GM19324 (cell line): ENCODE results near the gene HDAC7.

Source experiments
- ATAC-seq: cut with Tn5 transposase; IDR thresholded peaks from one replicate; pipeline ENCODE4 v1.9.1; 2021; ENCODE audit warnings: mild to moderate bottlenecking, moderate library complexity; ENCODE audit not compliant: unreplicated experiment, low FRiP score

HDAC7 gene

DNA sequence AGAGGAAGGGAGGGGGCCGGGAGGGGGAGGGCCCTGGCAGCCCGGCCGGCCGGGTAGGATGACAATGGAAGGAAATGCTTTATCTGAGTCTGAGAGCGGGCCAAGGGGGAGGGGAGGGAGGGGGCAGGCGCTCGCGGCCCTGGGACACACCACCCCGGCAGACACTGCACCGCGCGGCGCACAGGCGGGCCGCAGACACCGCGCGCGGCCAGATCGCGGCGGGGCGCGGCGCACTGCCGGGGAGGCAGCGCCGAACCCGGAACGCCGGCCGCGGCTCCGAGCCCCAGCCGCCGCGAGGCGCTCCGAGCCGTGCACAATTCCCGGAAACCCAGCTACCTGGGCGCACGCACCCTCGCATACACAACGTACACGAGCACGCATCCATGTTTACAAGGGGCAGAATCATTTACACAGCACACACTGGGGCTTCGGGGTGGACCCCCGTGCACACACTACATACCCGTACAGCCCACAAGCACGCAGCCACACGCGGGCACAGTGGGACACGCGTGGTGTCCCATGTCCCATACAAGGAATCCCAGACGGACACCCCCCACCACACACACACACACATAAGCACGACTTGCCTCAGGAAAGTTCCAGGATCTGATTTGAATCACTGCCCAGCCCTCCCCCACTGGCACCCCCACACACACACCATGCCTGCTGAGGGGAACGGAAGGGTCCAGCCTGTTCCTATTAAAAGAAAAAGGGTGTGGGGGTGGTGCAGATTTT lies at the start of gene HDAC7:
Gene HDAC7, minus strand, starts transcription at position 8 of the 735 bp plus-strand sequence. CDS start 118 bp downstream, outside the sequence.
- ATAC-seq, result peak; percentile 41

DNA sequence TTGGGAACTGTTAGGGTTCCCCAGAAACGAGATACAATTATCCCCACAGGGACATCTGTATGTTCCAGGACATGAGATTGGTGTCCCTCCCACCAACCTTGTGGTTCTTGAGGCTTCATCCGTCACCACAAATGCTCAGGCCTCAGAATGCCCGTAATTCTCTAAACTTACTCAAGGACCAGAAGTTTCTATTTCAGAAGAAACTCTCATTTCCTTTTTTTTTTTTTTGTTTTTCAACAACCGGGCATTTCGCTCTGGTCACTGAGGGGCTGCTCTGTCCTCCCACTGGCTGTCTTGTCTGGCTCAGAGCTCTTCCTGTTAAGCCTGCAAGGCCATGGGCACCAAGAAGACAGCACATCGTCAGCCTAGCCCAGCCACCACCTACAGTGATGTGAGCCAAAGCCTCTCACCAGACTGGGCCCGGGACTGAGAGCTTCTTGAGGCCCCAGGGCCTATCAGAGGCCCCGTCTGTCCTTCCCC lies 48.9 kb upstream of the HDAC7 start:
- peak; percentile 64 for ATAC-seq

DNA sequence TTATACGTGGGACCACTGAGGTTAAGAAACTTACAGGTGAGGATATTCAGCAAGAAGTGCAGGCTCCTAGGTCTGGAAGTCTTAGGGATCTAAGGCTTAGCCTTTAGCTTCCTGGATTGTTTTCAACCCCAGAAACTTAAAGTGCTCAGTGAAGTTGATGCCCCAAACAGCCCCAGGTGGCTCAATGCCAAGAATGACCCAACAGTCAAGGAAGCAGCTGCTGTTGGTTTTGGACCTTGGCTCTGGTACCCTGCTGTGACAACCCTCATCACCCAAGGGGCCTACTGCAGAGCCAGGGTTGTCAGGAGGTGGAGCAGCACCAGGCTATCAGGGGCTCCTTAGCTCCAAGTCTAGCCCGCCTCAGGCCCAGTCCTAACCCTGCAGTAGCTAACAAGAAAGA lies 48.3 kb upstream of the HDAC7 start:
- ATAC-seq, result peak; percentile 8

DNA sequence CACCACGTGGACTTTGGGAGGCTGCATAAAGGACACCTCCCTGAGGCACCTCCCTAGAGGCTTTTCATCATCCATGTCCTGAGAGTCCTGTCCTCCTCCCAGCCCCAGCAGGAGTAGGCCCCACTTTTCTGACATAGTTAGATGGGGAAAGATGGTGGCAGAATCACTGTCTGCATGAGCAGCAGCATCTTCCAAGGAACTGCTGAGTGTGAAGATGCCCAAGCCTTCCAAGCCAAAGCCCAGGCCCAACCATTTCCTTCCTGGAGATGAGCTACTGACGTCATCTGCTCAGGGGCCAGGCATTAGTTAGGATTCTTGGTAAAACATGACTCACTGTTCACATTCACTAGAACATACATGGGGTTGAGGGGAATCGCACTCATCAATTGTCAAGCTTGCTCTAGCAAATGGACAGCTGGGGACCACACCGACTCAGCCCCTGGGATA lies 47.8 kb upstream of the HDAC7 start:
- ATAC-seq, result no peak

DNA sequence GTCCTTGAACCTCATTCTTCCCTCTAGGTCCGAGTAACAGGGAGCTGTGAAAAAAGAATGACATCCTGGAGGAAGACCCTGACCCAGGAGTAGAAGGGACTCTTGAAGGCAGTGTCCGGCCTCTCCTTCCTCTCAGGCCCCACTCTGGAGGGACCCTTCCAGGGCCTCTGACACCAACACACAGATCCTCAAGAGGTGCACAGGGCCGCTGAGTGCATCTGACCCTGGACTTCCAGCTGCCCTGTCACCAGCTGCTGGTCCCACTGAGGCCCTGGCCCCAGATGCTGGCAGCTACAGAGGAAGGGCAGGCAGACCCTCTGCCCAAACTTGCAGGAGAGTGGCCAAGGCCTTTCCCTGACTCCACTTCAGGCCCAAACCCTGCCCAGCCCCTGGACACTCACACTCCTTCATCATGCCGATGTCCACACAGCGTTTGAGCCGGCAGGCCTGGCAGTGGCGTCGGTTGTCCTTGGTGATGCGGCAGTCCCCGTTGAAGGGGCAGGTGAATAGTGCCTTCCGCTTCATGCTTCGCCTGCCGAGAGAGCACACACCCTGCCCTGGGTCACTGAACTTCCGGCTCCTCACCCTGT lies 45.0 kb upstream of the HDAC7 start:
- no peak for ATAC-seq

DNA sequence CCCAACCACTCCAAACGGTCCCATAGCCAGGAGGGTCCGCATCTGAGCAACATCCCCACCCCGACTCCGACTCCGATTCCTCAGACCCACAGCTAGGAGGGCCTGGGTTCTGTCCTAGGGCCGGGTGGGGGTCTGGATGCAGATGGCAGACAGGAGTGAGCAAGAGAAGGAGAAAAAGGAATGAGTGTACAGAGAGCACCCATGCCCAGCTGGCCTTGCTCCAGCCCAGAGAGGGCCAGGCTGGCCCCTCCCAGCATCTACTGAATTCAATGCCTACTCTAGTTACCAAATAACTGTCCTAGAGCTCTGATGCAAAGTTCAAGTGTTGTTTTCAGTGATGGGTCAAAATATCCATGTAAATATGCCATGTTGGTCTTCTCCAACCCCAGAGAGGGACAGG lies 44.3 kb upstream of the HDAC7 start:
- ATAC-seq, result no peak

DNA sequence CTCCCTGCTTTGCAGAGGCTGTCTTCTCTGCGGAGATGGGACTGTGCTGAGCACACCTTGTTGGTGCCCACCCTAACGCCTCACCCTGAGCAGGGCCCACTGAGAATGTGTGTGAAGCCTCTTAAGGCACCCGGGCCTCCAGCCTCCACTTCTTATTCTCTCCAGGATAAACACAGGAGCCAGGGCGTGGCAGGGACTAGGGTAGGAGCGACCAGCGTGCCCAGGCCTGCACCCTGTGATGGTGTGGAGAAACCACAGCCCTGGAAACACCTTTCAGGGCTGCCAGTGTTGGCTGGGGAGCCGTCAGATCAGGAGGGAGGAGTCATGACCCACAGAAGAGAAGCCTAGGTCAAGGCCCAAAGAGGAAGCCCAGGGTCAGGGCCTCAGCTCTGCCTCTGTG lies 43.8 kb upstream of the HDAC7 start:
- no peak for ATAC-seq

DNA sequence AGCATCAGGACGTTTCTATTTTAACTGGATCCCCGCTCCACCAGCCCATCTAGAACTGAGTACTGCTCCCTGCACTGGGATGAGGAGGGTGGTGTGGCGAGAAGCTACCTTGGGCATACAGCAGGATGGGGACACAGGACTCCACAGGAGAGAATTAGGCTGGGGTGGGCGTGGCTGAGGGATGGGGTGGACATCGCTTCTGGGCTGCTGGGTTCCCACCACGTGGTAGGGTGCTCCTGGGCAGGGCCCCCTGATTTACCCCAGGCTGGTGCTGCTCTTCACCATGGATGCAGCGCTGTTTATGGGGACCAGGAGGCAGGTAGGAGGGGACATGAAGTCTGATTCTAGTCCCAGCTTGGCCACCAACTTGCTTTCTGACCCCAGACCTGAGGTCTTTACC lies 43.2 kb upstream of the HDAC7 start:
- no peak for ATAC-seq

DNA sequence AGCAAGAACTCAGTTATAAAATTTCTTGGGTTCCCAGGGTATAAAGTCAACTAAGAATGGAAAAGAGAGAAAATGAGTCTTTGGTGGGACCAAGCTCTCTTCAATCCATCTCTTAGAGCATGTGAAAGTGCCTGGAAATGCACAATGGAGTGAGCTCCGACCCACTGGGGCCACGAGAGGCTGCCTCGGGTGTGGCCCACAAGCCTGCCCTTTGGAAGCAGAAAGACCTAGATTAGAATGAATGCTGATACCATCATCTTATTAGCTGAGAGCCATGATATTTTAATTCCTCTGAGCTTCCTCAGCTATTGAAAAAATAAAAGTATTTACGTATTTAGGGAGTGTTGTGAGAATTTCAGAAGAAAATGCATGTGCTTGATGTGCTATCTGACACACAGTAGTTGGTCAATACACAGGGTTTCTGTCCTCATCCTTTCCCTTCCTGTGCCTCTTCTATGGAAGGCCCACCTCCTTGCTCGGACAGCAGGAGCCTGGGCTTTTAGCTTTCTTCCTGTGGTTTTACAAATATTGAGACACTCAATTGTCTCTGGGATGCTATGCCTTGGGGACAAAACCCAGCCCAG lies 42.6 kb upstream of the HDAC7 start:
- ATAC-seq, result no peak

DNA sequence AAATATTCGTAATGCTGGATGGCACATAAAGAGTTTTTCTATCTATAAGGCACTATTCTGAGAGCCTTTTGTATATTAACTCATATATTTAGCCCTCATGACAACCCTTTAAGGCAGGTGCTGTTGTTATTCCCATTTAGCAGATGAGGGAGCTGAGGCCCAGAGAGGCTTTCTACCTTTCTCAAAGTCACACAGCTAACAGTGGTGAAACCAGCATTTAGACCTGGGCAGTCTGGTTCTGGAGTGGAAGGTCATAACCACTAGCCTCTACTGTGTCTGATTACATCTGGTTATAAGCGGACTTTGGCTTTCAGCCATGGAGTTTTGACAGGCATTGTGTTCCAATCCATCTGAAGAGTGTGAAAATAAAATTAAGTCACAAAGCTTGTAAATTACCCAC lies 41.2 kb upstream of the HDAC7 start:
- ATAC-seq, result no peak

DNA sequence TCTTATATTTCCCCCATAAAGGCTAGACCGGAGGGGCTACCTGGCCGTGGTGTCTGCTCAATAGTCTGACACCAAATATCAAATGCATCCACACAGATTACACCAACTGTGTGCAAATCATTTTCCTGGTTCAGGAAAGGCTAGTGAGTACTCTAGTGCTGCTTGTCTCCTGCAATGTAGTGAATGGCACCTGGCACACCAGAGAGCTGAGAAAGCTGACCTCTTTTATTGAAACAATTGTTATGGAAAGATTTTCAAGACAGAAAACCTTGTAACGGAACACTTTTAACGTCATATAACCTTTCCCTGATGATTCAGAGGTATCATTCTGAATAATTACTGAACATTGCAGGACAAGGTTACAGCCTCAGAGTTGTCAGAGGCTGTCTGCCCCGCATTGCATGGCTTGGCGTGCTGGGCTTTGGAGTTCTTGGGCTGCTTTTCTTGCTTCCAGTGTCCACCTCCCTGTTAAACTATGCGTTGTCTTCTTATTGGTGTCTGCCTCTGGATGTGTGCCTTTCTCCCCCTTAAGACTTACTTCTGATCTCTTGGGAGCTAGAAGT lies 40.7 kb upstream of the HDAC7 start:
- ATAC-seq, result no peak

DNA sequence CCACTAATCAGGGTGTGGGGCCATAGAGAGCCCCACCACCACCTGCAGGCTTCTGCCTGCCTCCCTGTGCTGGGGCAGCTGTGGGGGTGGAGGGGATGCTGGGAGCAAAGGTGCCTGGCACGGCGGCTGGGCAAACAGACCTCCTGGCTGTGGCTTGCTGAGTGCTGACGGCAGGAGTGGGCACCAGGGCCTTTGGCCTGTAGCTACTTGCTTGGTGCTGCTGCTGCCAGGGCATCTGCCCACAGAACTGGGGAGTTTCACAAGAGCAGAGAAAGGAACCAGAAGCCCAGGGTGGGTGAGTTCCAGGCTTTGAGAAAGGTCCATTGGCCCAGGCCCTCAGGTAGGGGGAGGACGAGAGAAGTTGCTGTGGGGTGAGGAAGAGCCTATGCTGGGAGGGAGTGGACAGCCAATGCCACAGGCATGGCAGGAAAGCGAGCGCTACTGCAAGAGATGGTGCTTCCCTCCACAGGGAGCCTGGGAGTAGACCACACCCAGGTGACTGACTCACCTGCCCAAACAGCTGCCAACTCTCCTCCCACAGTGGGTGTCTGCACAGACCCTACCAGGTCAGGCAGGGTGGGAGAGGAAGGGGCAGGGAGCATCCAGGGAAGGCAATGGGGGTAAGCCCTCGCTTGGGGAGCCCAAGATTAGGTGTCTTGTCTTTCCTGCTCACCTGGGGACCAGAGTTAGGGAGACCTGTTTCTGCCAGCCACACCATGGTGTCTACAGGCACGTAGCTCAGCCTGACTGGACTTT lies 39.0 kb upstream of the HDAC7 start:
- ATAC-seq, result no peak

DNA sequence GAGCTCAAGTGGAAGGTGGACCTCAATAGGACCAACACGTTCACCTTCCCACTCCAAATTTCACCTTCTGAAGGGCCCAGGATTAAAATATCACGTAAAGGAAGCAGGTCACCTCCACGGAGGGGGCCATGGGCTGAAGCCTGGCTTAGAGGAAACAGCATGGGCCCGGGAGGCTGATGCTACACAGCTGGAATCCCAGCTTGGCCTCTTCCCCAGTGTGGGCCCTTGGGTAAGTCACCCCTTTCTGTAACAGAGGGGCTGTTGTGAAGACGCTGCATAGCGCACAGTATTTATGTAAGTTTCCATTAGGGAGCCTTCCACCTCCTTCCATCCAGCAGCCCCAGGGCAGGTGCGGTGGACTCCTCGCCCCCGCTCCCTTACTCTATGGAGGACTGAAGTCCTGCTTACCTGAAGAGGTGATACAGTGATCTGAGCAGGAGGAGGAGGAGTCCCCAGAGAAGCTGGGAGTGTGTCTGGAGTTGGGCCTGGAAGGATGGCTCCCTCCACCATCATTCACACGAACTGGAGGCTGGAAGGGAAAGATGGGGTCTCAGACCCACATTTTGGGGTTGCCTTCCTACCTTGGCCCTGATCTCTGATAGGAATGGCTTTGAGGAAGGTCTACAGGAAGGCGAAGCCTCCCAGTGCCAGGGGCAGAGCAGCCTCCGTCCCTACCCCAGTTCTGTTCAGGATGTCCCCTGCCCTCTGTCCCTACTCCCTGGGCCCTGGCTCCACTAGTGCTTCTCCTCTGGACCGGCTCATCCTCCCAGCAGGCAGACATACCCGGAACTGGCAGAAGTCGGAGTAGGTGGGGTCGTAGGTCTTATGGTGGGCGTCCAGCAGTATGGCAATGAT lies 37.2 kb upstream of the HDAC7 start:
- no peak for ATAC-seq

DNA sequence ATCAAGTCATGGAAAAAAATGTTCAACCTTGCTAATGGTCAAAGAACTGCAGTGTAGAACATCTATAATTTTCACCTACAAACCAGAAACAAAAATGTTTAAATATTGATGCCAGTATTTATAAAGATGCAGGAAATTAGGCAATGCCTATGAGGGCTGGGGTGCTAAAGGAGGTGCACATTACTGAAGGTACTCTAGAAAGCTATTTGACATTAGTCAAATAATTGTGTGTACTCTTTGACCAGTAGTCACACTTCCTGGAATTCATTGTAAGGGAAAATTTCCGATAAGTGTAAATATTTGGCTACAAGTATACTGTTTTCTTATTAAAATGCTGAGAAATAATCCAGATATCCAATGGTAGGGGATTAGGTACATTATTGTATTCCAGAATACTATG lies 36.4 kb upstream of the HDAC7 start:
- no peak for ATAC-seq

DNA sequence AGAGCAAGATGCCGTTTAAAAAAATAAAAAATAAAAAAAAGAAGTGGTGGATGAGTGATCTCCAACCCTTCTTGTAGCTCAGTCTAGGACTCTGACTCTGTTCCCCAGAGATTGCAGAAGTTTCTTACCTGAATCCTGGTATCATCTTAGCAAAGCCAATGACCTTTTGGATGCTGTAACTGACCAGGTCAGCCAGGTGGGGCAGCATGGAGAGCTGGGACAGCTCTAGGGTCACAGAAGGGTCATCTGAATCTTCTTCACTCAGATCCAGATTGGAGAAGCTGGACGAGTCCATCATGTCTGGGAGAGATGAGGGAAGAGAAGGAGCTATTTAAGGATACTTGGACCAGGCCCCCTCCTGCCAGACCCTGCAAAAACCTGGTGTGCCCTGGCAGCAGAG lies 35.8 kb upstream of the HDAC7 start:
- ATAC-seq, result no peak

DNA sequence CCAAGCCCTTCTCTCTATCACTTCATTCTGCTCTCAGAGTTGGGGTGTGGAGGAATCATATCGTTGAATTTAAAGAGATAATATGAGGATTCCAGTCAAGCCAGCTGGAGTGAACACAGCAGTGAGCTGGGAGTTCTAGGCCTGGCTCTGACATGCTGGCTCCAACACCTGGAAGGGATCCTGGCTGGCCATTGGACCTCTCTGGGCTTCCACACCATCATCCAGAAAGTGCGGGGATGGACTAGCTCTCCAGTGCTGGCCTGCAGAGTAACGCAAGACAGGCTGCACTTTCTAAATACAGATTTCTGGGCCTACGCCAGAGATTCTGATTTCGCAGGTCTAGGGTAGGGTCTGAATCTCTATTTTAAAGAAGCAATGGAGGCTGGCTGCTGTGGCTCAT lies 34.8 kb upstream of the HDAC7 start:
- ATAC-seq, result no peak

DNA sequence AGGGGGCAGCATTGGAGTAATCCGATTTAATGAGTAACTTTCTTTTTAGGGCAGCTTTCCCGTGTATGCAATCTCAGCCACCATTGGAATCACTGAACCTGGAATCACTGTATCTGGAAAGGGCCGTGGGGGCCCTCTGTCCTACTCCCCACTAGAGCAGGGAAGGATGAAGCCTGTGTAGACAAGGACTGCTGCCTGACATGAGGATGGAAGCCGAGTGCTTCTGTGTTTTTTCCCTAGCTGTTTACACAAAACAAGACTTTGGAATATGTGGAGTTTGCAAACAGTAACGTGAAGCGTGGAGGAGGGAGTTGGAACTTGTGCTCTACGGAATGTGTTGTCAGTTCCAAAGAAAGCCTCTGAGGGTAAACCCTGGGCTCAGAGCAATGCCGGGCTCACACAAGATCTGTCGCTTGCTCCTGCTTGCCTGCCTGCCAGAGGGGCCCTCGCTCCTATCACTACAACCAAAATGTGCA lies 32.4 kb upstream of the HDAC7 start:
- no peak for ATAC-seq

DNA sequence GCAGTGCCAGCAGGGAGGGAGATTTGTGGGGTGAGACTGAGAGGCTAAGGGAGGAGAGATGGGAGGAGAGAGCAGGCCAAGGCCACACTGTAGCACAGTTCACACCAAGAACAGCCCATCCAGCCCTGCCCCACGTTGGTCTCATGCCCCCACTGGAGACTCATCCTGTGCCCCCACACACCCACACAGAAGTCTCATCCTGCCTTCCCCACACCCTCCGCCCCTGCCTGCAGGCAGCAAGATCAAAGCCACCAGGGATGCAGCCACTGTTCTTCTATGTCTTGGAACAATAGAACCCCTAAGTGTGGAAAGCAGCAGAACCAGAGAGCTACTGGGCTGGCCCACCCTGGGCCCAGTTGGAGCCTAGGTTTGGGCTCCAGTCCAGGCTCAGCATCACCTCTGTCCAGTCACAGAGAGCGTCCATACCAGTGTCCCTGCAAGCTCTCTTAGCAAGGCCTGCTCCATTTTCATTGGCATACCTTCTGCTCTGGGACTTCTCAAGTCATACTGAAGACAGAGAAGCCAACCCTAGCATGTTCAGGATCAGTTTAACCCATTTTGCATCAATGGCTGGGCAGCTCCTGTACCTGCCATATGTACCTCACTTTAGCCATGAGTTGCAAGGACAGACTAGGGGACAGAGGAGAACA lies 31.7 kb upstream of the HDAC7 start:
- no peak for ATAC-seq
